ELR (cell line): ENCODE measurements around the gene BBLN.
"Not testable (repeated sequence)": the region's sequence is repeated elsewhere in the genome, so short reads cannot be mapped to it uniquely, and the experiment has no call there.

Experiments
- DNase-seq: peaks from one replicate; pipeline ENCODE4 v3.0.0-alpha.2; 2015; ENCODE audit warnings: low read depth

BBLN gene

GRCh38 chr9:128159784-128160602 is at the start of gene BBLN:
BBLN (plus strand) TSS chr9:128160265; CDS start chr9:128160408, 143 bp downstream.
- peak; percentile 95 for DNase-seq

- not testable (repeated sequence) for DNase-seq
Observed at GRCh38 chr9:128111726-128112125, 48.3 kb upstream of the BBLN start.

- DNase-seq: no peak
Observed at GRCh38 chr9:128113526-128114325, 46.3 kb upstream of the BBLN start.

GRCh38 chr9:128114326-128115186 is 45.5 kb upstream of the BBLN start:
- DNase-seq: no peak

- DNase-seq: no peak
Observed at GRCh38 chr9:128115187-128116103, 44.6 kb upstream of the BBLN start.

- DNase-seq: no peak
Observed at GRCh38 chr9:128116104-128117083, 43.7 kb upstream of the BBLN start.

- DNase-seq: peak; percentile 88
Observed at GRCh38 chr9:128117613-128118471, 42.2 kb upstream of the BBLN start.

GRCh38 chr9:128118472-128118857 is 41.6 kb upstream of the BBLN start:
- DNase-seq: no peak

GRCh38 chr9:128118971-128119665 is 40.9 kb upstream of the BBLN start:
- no peak for DNase-seq

GRCh38 chr9:128120061-128120740 is 39.9 kb upstream of the BBLN start:
- no peak for DNase-seq

GRCh38 chr9:128120741-128121465 is 39.2 kb upstream of the BBLN start:
- no peak for DNase-seq

GRCh38 chr9:128121466-128121810 is 38.6 kb upstream of the BBLN start:
- no peak for DNase-seq

GRCh38 chr9:128121924-128122808 is 37.9 kb upstream of the BBLN start:
- DNase-seq: no peak

GRCh38 chr9:128122809-128123175 is 37.3 kb upstream of the BBLN start:
- DNase-seq: no peak

GRCh38 chr9:128123451-128124080 is 36.5 kb upstream of the BBLN start:
- DNase-seq: no peak

- DNase-seq: no peak
Observed at GRCh38 chr9:128124451-128124850, 35.6 kb upstream of the BBLN start.
